OCI-LY1 (cell line): ENCODE results near the gene CDKAL1.

ENCODE experiments used
- CTCF ChIP-seq: fragments of 200-600 bp; sonication (generic), shearing (Covaris generic); IDR thresholded peaks from 2 replicates; pipeline ENCODE4 v1.5.1; 2017; ENCODE audit warnings: mild to moderate bottlenecking, antibody characterized with exemption, low read length, moderate library complexity, mixed read lengths
- EZH2 ChIP-seq: fragments of 200-600 bp; sonication (generic), shearing (Covaris generic); IDR thresholded peaks from 2 replicates; pipeline ENCODE4 v1.8.0; 2017; ENCODE audit warnings: borderline replicate concordance, mixed run types, mild to moderate bottlenecking, antibody characterized with exemption, low read length, moderate library complexity, mixed read lengths

- TF ChIP-seq CTCF (no peak), EZH2 (no peak)
These were observed 632.5 kb downstream of the CDKAL1 start for GRCh38 chr6:21166754-21167153.
